ENCODE data around the gene KRTAP5-8. TPM values are rescaled to one million over a fixed set of nuclear protein-coding genes. Genes with fewer than 3 reads are reported as not detected.

KRTAP5-8 gene
- total RNA-seq, 1 donor: 0.36 TPM

GRCh38 chr11:71542879-71543777 lies 5.3 kb downstream of the KRTAP5-8 start:
- Histone ChIP-seq H3K4me2 (ENCODE audit: insufficient read depth, low read length) (no peak overlapping the region), H3K4me3 (ENCODE audit: insufficient read depth, low read length) (no peak overlapping the region), H3K36me3 (ENCODE audit: insufficient read depth, low read length) (no peaks in the 10 kb centered on the region), H3K79me2 (ENCODE audit: insufficient read depth, low read length) (no peaks in the 10 kb centered on the region), H3K27me3 (ENCODE audit: insufficient read depth, low read length) (peaks cover 4% of the 10 kb centered on the region), H4K20me1 (ENCODE audit: insufficient read depth, low read length) (no peaks in the 10 kb centered on the region), H3K9me3 (ENCODE audit: low read depth, low read length) (no peaks in the 10 kb centered on the region), H2AFZ (ENCODE audit: low read length) (no peak overlapping the region), H3K4me1 (ENCODE audit: insufficient read depth, low read length) (no peaks in the 10 kb centered on the region), H3K27ac (ENCODE audit: low read depth, low read length) (no peak overlapping the region)
- TF ChIP-seq CTCF (IDR thresholded peaks at IDR 0.05; ENCODE audit: extremely low read depth, low read depth, low read length): no peak
- DNase-seq (ENCODE audit: insufficient read length, low spot score, missing footprints): no peak

DNA sequence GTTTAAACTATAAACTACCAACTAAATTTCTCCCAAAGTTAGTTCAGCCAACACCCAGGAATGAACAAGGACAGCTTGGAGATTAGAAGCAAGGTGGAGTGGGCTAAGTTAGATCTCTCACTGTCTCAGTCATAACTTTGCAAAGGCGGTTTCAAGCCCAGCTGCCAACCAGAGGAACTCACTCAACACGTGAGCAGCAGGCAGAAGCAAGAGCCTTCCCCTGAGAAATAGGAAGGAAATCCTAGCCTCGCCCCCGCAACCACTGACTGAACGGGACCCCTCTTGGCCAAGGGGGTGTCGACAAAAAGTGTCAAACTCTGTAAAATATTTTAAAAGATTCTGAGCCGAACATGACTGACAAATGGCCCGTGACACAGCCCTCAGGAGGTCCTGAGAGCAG lies 6.0 kb downstream of the KRTAP5-8 start:
- Histone ChIP-seq H3K4me3 (ENCODE audit: insufficient read depth, low read length) (no peak overlapping the region), H3K27me3 (ENCODE audit: insufficient read depth, low read length) (peaks cover 4% of the 10 kb centered on the region), H4K20me1 (ENCODE audit: insufficient read depth, low read length) (no peaks in the 10 kb centered on the region), H3K9me3 (ENCODE audit: low read depth, low read length) (no peaks in the 10 kb centered on the region), H3K4me2 (ENCODE audit: insufficient read depth, low read length) (no peak overlapping the region), H3K27ac (ENCODE audit: low read depth, low read length) (no peak overlapping the region), H2AFZ (ENCODE audit: low read length) (no peak overlapping the region), H3K36me3 (ENCODE audit: insufficient read depth, low read length) (no peaks in the 10 kb centered on the region), H3K4me1 (ENCODE audit: insufficient read depth, low read length) (no peaks in the 10 kb centered on the region), H3K79me2 (ENCODE audit: insufficient read depth, low read length) (no peaks in the 10 kb centered on the region)
- TF ChIP-seq CTCF (IDR thresholded peaks at IDR 0.05; ENCODE audit: extremely low read depth, low read depth, low read length): no peak
- DNase-seq (ENCODE audit: insufficient read length, low spot score, missing footprints): no peak

DNA sequence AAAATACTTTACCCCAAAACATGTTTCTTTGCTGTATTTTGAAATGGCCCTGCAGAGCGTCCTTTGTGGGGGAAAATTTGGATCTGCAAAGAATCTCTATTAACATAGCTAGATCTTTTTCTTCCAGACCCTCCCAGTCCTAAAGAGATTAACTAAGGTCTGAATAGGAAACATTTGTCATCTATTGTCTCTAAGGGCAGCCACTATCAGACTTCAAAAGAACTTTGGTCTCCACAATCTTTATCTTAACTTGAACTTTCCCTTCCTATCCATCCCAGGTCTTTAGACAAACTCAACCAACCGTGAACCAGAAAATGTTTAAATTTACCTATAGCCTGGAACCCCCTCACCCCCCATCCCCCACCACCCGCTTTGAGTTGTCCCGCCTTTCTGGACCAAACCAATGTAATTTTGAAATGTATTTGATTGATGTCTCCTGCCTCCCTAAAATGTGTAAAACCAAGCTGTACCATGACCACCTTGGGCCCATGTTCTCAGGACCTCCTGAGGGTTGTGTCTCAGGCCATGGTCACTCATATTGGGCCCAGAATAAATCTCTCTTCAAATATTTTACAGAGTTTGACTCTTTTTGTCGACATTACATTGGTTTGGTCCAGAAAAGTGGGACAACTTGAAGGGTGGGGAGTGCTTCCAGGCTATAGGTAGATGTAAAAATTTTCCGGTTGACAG lies 6.8 kb downstream of the KRTAP5-8 start:
- Histone ChIP-seq H3K4me3 (ENCODE audit: insufficient read depth, low read length) (no peak overlapping the region), H3K4me2 (ENCODE audit: insufficient read depth, low read length) (no peak overlapping the region), H3K27me3 (ENCODE audit: insufficient read depth, low read length) (peaks cover 4% of the 10 kb centered on the region), H3K4me1 (ENCODE audit: insufficient read depth, low read length) (no peaks in the 10 kb centered on the region), H4K20me1 (ENCODE audit: insufficient read depth, low read length) (no peaks in the 10 kb centered on the region), H3K27ac (ENCODE audit: low read depth, low read length) (no peak overlapping the region), H3K9me3 (ENCODE audit: low read depth, low read length) (no peaks in the 10 kb centered on the region), H3K79me2 (ENCODE audit: insufficient read depth, low read length) (no peaks in the 10 kb centered on the region), H3K36me3 (ENCODE audit: insufficient read depth, low read length) (no peaks in the 10 kb centered on the region), H2AFZ (ENCODE audit: low read length) (no peak overlapping the region)
- TF ChIP-seq CTCF (IDR thresholded peaks at IDR 0.05; ENCODE audit: extremely low read depth, low read depth, low read length): no peak
- DNase-seq (ENCODE audit: insufficient read length, low spot score, missing footprints): no peak

- H4K20me1 ChIP-seq (ENCODE audit: insufficient read depth, low read length): no peaks in the 10 kb centered on the region
- H3K4me3 ChIP-seq (ENCODE audit: insufficient read depth, low read length): no peak overlapping the region
These were observed 7.7 kb downstream of the KRTAP5-8 start for GRCh38 chr11:71545405-71545966.

More at GRCh38 chr11:71545405-71545966, 7.7 kb downstream of the KRTAP5-8 start:
- no peak for DNase-seq (ENCODE audit: insufficient read length, low spot score, missing footprints)
- H3K36me3 ChIP-seq (ENCODE audit: insufficient read depth, low read length): no peaks in the 10 kb centered on the region
- H3K9me3 ChIP-seq (ENCODE audit: low read depth, low read length): no peaks in the 10 kb centered on the region
- peaks cover 12% of the 10 kb centered on the region for H3K27me3 ChIP-seq (ENCODE audit: insufficient read depth, low read length)
- no peak overlapping the region for H2AFZ ChIP-seq (ENCODE audit: low read length)
- H3K4me1 ChIP-seq (ENCODE audit: insufficient read depth, low read length): no peaks in the 10 kb centered on the region
- no peak overlapping the region for H3K27ac ChIP-seq (ENCODE audit: low read depth, low read length)
- TF ChIP-seq CTCF (IDR thresholded peaks at IDR 0.05; ENCODE audit: extremely low read depth, low read depth, low read length): no peak
- H3K79me2 ChIP-seq (ENCODE audit: insufficient read depth, low read length): no peaks in the 10 kb centered on the region
- no peak overlapping the region for H3K4me2 ChIP-seq (ENCODE audit: insufficient read depth, low read length)

All from osteoblast (primary cell).